Neural progenitor cell (in vitro differentiated cells): ENCODE measurements around the gene ZBTB6.

ENCODE experiments used
- EZH2 ChIP-seq: fragments of 200-600 bp; sonication (generic); IDR thresholded peaks from 2 replicates; pipeline ENCODE4 v1.6.1; 2017; ENCODE audit warnings: antibody characterized with exemption, mild to moderate bottlenecking, moderate library complexity
- EZH2phosphoT487 ChIP-seq: fragments of 200-600 bp; sonication (generic); IDR thresholded peaks from 2 replicates; pipeline ENCODE4 v1.6.1; 2017; ENCODE audit warnings: antibody characterized with exemption
- TF ChIP-seq, protein P1 (sequence below): fragments of 200-600 bp; sonication (generic); IDR thresholded peaks from 2 replicates; pipeline ENCODE4 v1.5.1; 2017; ENCODE audit warnings: antibody characterized with exemption, mild to moderate bottlenecking

DNA sequence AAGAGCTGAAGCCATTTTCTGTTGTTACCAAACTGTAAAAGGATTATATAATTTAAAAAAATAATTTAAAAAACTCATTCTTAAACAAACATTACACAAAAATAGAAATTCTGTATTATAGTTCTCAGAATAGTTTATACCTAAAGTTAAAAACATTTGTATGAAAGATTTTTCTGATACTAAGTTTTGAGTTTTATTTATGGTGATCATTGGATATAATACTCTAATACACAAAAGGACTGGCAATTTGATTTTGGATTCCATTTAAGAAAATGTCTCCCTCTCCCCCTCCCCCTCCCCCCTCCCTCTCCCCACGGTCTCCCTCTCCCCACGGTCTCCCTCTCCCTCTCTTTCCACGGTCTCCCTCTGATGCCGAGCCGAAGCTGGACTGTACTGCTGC is 47.0 kb downstream of the ZBTB6 start:
- TF ChIP-seq, protein P1, sequence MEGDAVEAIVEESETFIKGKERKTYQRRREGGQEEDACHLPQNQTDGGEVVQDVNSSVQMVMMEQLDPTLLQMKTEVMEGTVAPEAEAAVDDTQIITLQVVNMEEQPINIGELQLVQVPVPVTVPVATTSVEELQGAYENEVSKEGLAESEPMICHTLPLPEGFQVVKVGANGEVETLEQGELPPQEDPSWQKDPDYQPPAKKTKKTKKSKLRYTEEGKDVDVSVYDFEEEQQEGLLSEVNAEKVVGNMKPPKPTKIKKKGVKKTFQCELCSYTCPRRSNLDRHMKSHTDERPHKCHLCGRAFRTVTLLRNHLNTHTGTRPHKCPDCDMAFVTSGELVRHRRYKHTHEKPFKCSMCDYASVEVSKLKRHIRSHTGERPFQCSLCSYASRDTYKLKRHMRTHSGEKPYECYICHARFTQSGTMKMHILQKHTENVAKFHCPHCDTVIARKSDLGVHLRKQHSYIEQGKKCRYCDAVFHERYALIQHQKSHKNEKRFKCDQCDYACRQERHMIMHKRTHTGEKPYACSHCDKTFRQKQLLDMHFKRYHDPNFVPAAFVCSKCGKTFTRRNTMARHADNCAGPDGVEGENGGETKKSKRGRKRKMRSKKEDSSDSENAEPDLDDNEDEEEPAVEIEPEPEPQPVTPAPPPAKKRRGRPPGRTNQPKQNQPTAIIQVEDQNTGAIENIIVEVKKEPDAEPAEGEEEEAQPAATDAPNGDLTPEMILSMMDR = no peak
- no peak for TF ChIP-seq EZH2
- TF ChIP-seq EZH2phosphoT487 = no peak
